Measurements from ENCODE around the gene ZBTB24.
A peak's percentile ranks its signal among the peaks of the same experiment; 100 is the strongest.

The ZBTB24 gene

GRCh38 chr6:109454496-109455436 is 28.3 kb downstream of the ZBTB24 start:
- H3K4me3 ChIP-seq = peak overlapping the region; percentile 49 to 77 (median 71)
- peak overlapping the region; percentile 52 to 98 (median 89) for H3K27ac ChIP-seq

GRCh38 chr6:109453594-109454495 is 29.2 kb downstream of the ZBTB24 start:
- Histone ChIP-seq H3K27ac (peak overlapping the region; percentile 29 to 98 (median 89)), H3K4me3 (peak overlapping the region; percentile 49 to 77 (median 71))

- Histone ChIP-seq H3K4me3 (no peak overlapping the region), H3K27ac (peak overlapping the region in 2 of 21 experiments; percentile 84 to 98)
Measured at GRCh38 chr6:109453156-109453555, 29.9 kb downstream of the ZBTB24 start.

- Histone ChIP-seq H3K27ac (no peak overlapping the region), H3K4me3 (no peak overlapping the region)
Measured at GRCh38 chr6:109452181-109452580, 30.8 kb downstream of the ZBTB24 start.

GRCh38 chr6:109451376-109451775 is 31.6 kb downstream of the ZBTB24 start:
- H3K4me3 ChIP-seq = no peak overlapping the region
- H3K27ac ChIP-seq = no peak overlapping the region

- Histone ChIP-seq H3K27ac (no peak overlapping the region), H3K4me3 (no peak overlapping the region)
Measured at GRCh38 chr6:109450801-109451200, 32.2 kb downstream of the ZBTB24 start.

- Histone ChIP-seq H3K27ac (peak overlapping the region in 6 of 21 experiments; percentile 4 to 72 (median 15)), H3K4me3 (no peak overlapping the region)
Measured at GRCh38 chr6:109449795-109450673, 33.0 kb downstream of the ZBTB24 start.

GRCh38 chr6:109449064-109449794 is 33.8 kb downstream of the ZBTB24 start:
- peak overlapping the region in 3 of 21 experiments; percentile 16 to 72 (median 51) for H3K27ac ChIP-seq

GRCh38 chr6:109448615-109449014 is 34.4 kb downstream of the ZBTB24 start:
- Histone ChIP-seq H3K27ac (peak overlapping the region in 2 of 21 experiments; percentile 16 to 51), H3K4me3 (no peak overlapping the region)

More at GRCh38 chr6:109449064-109449794, 33.8 kb downstream of the ZBTB24 start:
- H3K4me3 ChIP-seq = no peak overlapping the region

- peak overlapping the region in 1 of 21 experiments; percentile 16 for H3K27ac ChIP-seq
- H3K4me3 ChIP-seq = no peak overlapping the region
Measured at GRCh38 chr6:109447878-109448555, 35.0 kb downstream of the ZBTB24 start.

- Histone ChIP-seq H3K4me3 (no peak overlapping the region), H3K27ac (no peak overlapping the region)
Measured at GRCh38 chr6:109447087-109447486, 35.9 kb downstream of the ZBTB24 start.

GRCh38 chr6:109446541-109446940 is 36.5 kb downstream of the ZBTB24 start:
- H3K27ac ChIP-seq = no peak overlapping the region
- H3K4me3 ChIP-seq = no peak overlapping the region

- Histone ChIP-seq H3K4me3 (no peak overlapping the region), H3K27ac (no peak overlapping the region)
Measured at GRCh38 chr6:109446072-109446471, 36.9 kb downstream of the ZBTB24 start.

- Histone ChIP-seq H3K27ac (no peak overlapping the region), H3K4me3 (no peak overlapping the region)
Measured at GRCh38 chr6:109445382-109445781, 37.6 kb downstream of the ZBTB24 start.

- no peak overlapping the region for H3K4me3 ChIP-seq
- H3K27ac ChIP-seq = peak overlapping the region in 3 of 21 experiments; percentile 0 to 92 (median 26)
Measured at GRCh38 chr6:109443425-109443950, 39.5 kb downstream of the ZBTB24 start.

GRCh38 chr6:109442393-109442924 is 40.6 kb downstream of the ZBTB24 start:
- Histone ChIP-seq H3K27ac (peak overlapping the region in 7 of 21 experiments; percentile 88 to 95 (median 92)), H3K4me3 (no peak overlapping the region)

GRCh38 chr6:109441069-109441816 is 41.8 kb downstream of the ZBTB24 start:
- Histone ChIP-seq H3K27ac (peak overlapping the region; percentile 51 to 96 (median 92)), H3K4me3 (peak overlapping the region; percentile 55 to 98 (median 75))

All from skin epidermis (tissue), 12 donors.